Left ventricle myocardium inferior (tissue), 1 donor: ENCODE results near the gene FOXQ1. TPM values are rescaled to one million over a fixed set of nuclear protein-coding genes. Genes with fewer than 3 reads are reported as not detected.
A peak's percentile ranks its signal among the peaks of the same experiment; 100 is the strongest.
"Not testable (repeated sequence)": the region's sequence is repeated elsewhere in the genome, so short reads cannot be mapped to it uniquely, and the experiment has no call there.

Experiments
- DNase-seq: peaks from one replicate; pipeline ENCODE4 v3.0.0-alpha.2; 2020
- H3K27ac ChIP-seq: fragments of 200-600 bp; replicated peaks from 2 replicates; pipeline ENCODE4 v1.8.0; 2021
- H3K27me3 ChIP-seq: fragments of 200-600 bp; 2 replicates; pipeline ENCODE4 v1.8.0; 2021; ENCODE audit warnings: low read depth
- H3K36me3 ChIP-seq: fragments of 200-600 bp; 2 replicates; pipeline ENCODE4 v1.8.0; 2021
- H3K4me1 ChIP-seq: fragments of 200-600 bp; 2 replicates; pipeline ENCODE4 v1.8.0; 2021
- H3K4me3 ChIP-seq: fragments of 200-600 bp; 2 replicates; pipeline ENCODE4 v1.8.0; 2021; ENCODE audit warnings: mild to moderate bottlenecking, moderate library complexity
- H3K9me3 ChIP-seq: fragments of 200-600 bp; replicated peaks from 2 replicates; pipeline ENCODE4 v1.8.0; 2021
- intact Hi-C: fragments of 100-400 bp; cut with micrococcal nuclease; formaldehyde crosslinking; loops from one replicate; pipeline ENCODE4 v1.11.0; 2022
- total RNA-seq: library from RNA; stranded (reverse); fragmentation: NEBNext Ultra II Directional; extraction: Animal tissue kit (Norgen Biotek cat#: 25700); gene quantifications from one replicate; pipeline ENCODE4 v1.2.1, GENCODE V29; 2021
- TF ChIP-seq, protein P1 (sequence below): fragments of 200-600 bp; IDR thresholded peaks from 2 replicates; pipeline ENCODE4 v1.8.0; 2021; ENCODE audit warnings: antibody characterized with exemption, mild to moderate bottlenecking, borderline replicate concordance
- donor health status: DM: no; HTN: yes; CAD: no; lungs with severe emphysema.

Gene FOXQ1
- total RNA-seq, 1 donor from 2014 or later, result not detected

DNA sequence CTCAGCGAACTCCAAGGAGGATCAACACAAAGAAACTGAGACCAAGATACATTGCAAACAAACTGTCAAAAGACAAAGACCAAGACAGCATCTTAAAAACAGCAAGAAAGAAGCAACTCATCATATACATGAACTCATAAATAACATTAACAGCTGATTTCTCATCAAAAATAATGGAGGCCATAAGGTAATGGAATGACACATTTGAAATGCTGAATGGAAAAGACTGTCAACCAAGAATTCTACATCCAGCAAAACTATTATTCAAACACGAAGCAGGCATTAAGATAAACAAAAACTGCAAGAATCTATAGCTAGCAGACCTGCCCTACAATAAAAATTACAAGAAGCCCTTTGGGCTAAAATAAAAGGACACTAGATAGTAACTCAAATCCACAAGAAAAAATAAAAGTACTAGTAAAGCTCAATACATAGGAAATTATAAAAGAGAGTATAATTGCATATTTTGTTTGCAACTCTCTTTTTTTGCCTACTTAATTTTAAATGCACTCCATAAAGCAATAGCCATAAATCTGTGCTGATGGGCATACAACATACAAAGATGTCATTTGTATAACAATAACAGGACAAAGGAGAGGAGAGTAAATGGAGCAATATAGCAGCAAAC lies 39.6 kb downstream of the FOXQ1 start:
- Histone ChIP-seq H3K27me3 (peaks cover 42% of the 10 kb centered on the region), H3K36me3 (no peaks in the 10 kb centered on the region), H3K4me1 (peaks cover 17% of the 10 kb centered on the region), H3K27ac (no peak overlapping the region), H3K9me3 (peaks cover 32% of the 10 kb centered on the region), H3K4me3 (no peak overlapping the region)
- TF ChIP-seq, protein P1, sequence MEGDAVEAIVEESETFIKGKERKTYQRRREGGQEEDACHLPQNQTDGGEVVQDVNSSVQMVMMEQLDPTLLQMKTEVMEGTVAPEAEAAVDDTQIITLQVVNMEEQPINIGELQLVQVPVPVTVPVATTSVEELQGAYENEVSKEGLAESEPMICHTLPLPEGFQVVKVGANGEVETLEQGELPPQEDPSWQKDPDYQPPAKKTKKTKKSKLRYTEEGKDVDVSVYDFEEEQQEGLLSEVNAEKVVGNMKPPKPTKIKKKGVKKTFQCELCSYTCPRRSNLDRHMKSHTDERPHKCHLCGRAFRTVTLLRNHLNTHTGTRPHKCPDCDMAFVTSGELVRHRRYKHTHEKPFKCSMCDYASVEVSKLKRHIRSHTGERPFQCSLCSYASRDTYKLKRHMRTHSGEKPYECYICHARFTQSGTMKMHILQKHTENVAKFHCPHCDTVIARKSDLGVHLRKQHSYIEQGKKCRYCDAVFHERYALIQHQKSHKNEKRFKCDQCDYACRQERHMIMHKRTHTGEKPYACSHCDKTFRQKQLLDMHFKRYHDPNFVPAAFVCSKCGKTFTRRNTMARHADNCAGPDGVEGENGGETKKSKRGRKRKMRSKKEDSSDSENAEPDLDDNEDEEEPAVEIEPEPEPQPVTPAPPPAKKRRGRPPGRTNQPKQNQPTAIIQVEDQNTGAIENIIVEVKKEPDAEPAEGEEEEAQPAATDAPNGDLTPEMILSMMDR, result no peak
- no peak for DNase-seq
- intact Hi-C loops, result no loop called here

DNA sequence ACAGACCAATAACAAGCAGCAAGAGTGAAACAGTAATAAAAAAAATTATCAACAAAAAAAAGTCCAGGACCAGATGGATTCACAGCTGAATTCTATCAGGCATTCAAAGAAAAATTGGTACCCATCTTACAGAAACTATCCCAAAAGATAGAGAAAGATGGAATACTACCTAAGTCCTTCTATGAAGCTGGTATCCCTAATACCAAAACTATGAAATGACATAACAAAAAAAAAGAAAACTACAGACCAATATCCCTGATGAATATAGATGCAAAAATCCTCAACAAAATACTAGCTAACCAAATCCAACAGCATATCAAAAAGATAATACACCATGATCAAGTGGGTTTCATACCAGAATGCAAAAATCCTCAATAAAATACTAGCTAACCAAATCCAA lies 43.2 kb downstream of the FOXQ1 start:
- intact Hi-C loops, H3K4me3 ChIP-seq, H3K36me3 ChIP-seq, DNase-seq, H3K27ac ChIP-seq, H3K4me1 ChIP-seq: not testable (repeated sequence)
- H3K9me3 ChIP-seq, result peaks cover 32% of the 10 kb centered on the region
- H3K27me3 ChIP-seq, result peaks cover 37% of the 10 kb centered on the region

DNA sequence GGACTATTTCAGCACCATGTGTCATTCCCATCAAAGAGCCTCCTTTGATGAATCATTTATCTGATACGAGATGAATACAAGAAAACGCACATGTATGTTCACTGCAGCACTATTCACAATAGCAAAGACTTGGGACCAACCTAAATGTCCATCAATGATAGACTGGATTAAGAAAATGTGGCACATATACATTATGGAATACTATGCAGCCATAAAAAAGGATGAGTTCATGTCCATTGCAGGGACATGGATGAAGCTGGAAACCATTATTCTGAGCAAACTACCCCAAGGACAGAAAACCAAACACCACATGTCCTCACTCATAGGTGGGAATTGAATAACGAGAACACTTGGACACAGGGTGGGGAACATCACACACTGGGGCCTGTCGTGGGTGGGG lies 49.8 kb downstream of the FOXQ1 start:
- H3K9me3 ChIP-seq, H3K4me3 ChIP-seq, H3K36me3 ChIP-seq, H3K4me1 ChIP-seq, H3K27ac ChIP-seq, intact Hi-C loops, DNase-seq: not testable (repeated sequence)
- H3K27me3 ChIP-seq, result peaks cover 66% of the 10 kb centered on the region

DNA sequence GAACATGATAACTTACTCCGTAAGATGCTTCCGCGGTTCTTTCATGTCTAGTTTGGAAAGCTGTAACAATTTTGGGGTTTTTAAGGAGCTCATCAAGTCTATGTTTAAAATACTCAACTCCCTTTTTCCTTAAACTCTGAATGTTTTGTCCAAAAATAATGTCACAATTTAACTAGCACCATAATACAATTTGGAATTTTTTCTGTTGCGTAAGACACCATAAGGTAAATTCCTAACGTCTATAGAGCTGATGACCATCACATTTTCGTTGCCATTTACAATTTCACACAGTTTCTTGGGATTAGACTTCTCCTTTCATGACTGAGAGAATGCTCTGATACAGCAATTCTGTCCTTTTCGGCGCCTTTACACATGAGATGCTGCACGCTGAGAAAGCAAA lies 50.7 kb downstream of the FOXQ1 start:
- no peak overlapping the region for H3K27ac ChIP-seq
- H3K9me3 ChIP-seq, result no peaks in the 10 kb centered on the region
- intact Hi-C loops, result no loop called here
- no peak for DNase-seq
- no peaks in the 10 kb centered on the region for H3K36me3 ChIP-seq
- TF ChIP-seq, protein P1, result no peak
- peaks cover 74% of the 10 kb centered on the region for H3K27me3 ChIP-seq
- peaks cover 2% of the 10 kb centered on the region for H3K4me1 ChIP-seq
- H3K4me3 ChIP-seq, result no peak overlapping the region

DNA sequence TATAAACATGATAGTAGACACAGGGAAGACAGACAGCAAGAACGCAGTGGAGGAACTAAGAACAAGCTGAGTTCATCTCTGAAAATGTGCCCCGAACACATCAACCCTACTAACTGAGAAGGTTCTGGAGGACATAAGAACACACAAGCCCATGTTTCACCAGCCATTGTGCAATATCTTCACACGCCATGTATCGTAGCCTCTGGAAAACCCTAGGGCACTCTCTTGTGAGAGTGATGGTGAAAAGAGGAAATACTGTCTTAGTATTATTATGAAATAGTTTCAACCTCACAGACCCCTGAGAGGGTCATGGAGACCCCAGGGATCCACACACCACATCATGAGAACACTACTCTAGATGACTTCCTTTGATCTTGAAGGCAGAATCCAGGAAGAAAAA lies 51.4 kb downstream of the FOXQ1 start:
- no peaks in the 10 kb centered on the region for H3K9me3 ChIP-seq
- TF ChIP-seq, protein P1, result no peak
- H3K36me3 ChIP-seq, result no peaks in the 10 kb centered on the region
- no peak for DNase-seq
- intact Hi-C loops, result no loop called here
- H3K4me1 ChIP-seq, result peaks cover 2% of the 10 kb centered on the region
- peak overlapping the region; percentile 40 for H3K27ac ChIP-seq
- no peak overlapping the region for H3K4me3 ChIP-seq
- peaks cover 81% of the 10 kb centered on the region for H3K27me3 ChIP-seq

DNA sequence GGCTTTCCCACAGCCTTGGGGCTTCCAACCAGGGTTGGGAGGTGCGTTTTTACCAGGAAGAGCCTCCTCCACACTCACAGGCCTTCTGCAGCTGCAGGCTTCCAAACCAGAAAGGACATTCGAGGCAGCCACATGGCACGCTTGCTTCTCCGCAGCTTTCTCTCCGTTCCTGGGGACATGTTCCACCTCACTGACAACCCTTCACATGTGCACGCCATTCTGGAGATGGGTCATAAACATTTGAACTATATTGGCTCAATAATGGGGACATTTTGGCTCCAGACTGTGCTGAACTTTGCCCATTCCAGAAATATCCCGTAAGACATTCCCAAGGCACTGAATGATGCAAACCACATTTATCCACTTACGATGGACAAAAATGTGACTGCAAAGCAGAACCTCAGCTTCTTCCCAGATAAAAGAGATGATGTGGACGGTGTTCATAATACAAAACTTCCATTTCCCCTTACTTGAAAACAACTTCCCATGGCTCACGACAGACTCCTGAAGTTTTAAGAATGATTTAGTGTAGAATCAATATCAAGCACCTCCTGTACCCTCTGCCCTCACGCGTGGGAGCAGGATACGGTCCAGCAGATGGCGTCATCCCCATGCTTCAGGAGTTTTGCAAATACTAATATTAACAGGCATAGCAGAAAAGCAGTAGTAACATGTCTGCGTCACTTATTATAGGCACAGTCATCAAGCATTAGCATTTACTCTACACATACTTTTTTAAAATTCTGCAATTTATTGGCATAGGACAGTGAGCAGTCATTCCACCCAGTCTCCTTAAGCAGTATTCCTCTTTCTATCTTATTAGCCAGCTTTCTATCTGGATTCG lies 52.1 kb downstream of the FOXQ1 start:
- H3K9me3 ChIP-seq, result no peaks in the 10 kb centered on the region
- intact Hi-C loops, result no loop called here
- no peak overlapping the region for H3K4me3 ChIP-seq
- H3K27ac ChIP-seq, result peak overlapping the region; percentile 40
- H3K4me1 ChIP-seq, result peaks cover 2% of the 10 kb centered on the region
- TF ChIP-seq, protein P1, result peak; percentile 32
- DNase-seq, result peak; percentile 41
- no peaks in the 10 kb centered on the region for H3K36me3 ChIP-seq
- H3K27me3 ChIP-seq, result peaks cover 87% of the 10 kb centered on the region

Other genes starting within 250 kb of the FOXQ1 start
- 0.30 TPM for gene FOXF2, start 77.5 kb downstream of the FOXQ1 start, total RNA-seq